ENCODE measurements around the gene CTU2. TPM values are rescaled to one million over a fixed set of nuclear protein-coding genes. Genes with fewer than 3 reads are reported as not detected.

CTU2 gene
- total and polyA plus RNA-seq, 9 of the 15 experiments (the other 6 are each of a cell fraction or from before 2014, with no cell fraction given): 1.3 to 105 (median 23.2) TPM

- TF ChIP-seq AFF1 (IDR thresholded peaks at IDR 0.05; ENCODE audit: low read depth in 1 of 2, partially characterized antibody in 2 of 2): no peak
- TF ChIP-seq CREB1 (IDR thresholded peaks at IDR 0.05): peak; percentile 66; the same call in 1 of the 2 replicates
- peak; percentile 85 for TF ChIP-seq CREB1 (CRISPR knock-in tag; IDR thresholded peaks at IDR 0.05)
- peak; percentile 57 for TF ChIP-seq FUS (optimal IDR thresholded peaks at IDR 0.05; ENCODE audit: low read depth, low read length)
- TF ChIP-seq POLR3A (IDR thresholded peaks at IDR 0.05; ENCODE audit: borderline replicate concordance, extremely low read depth, insufficient read depth, insufficient read length): no peak
- TF ChIP-seq ZBTB11 (CRISPR knock-in tag; IDR thresholded peaks at IDR 0.05): 0 out of 6 replicates have a peak, but pooled peaks of 2 of the 3 experiments have one; percentile 7 to 8
- TF ChIP-seq TOE1 (IDR thresholded peaks at IDR 0.05; ENCODE audit: borderline replicate concordance): peak; percentile 54; the same call in 1 of the 2 replicates
- peak; percentile 14; the same call in 1 of the 2 replicates for TF ChIP-seq TOE1 (CRISPR knock-in tag; IDR thresholded peaks at IDR 0.05; ENCODE audit: borderline replicate concordance, low read depth)
- peak; percentile 73; the same call in 1 of the 2 replicates for TF ChIP-seq CBX1 (IDR thresholded peaks at IDR 0.05; ENCODE audit: low read depth)
- no peak for TF ChIP-seq CLOCK (CRISPR knock-in tag; IDR thresholded peaks at IDR 0.05; ENCODE audit: borderline replicate concordance)
- peak; percentile 64 for TF ChIP-seq PCBP1 (IDR thresholded peaks at IDR 0.05; ENCODE audit: low read depth, low read length, poor library complexity, severe bottlenecking)
- TF ChIP-seq NKRF (IDR thresholded peaks at IDR 0.05; ENCODE audit: borderline replicate concordance): 0 out of 2 replicates have a peak, but pooled peaks have one; percentile 33
These were observed 31.2 kb downstream of the CTU2 start (continued) for GRCh38 chr16:88737298-88738150.
